OCI-LY3 (cell line): ENCODE measurements around the gene MAP3K6.

ENCODE experiments used
- H2AFZ ChIP-seq: fragments of 200-600, 300-600 bp; shearing (Covaris generic); 2 replicates; pipeline ENCODE4 v1.6.0; 2014; ENCODE audit warnings: antibody characterized with exemption, low read depth, low read length
- H3K27ac ChIP-seq: fragments of 200-600, 300-600 bp; sonication (generic); 2 replicates; pipeline ENCODE4 v1.5.1; 2014; ENCODE audit warnings: mild to moderate bottlenecking, low read length, moderate library complexity, mixed read lengths
- H3K27me3 ChIP-seq: fragments of 200-600, 300-600 bp; sonication (generic); 2 replicates; pipeline ENCODE4 v1.6.1; 2014; ENCODE audit warnings: low read depth, low read length, mixed read lengths
- H3K36me3 ChIP-seq: fragments of 200-600, 300-600 bp; sonication (generic); replicated peaks from 2 replicates; pipeline ENCODE3; 2014; ENCODE audit warnings: low read depth, low read length, mixed read lengths
- H3K4me1 ChIP-seq: fragments of 300-600, 200-600 bp; sonication (generic); 2 replicates; pipeline ENCODE4 v1.6.1; 2014; ENCODE audit warnings: low read length, mixed read lengths
- H3K4me2 ChIP-seq: fragments of 200-600, 300-600 bp; sonication (generic); 2 replicates; pipeline ENCODE4 v1.6.1; 2014; ENCODE audit warnings: low read length, mixed read lengths
- H3K4me3 ChIP-seq: fragments of 300-600, 200-600 bp; sonication (generic); 2 replicates; pipeline ENCODE4 v1.5.1; 2014; ENCODE audit warnings: antibody characterized with exemption, mild to moderate bottlenecking, low read length, moderate library complexity
- H3K79me2 ChIP-seq: fragments of 300-600, 200-600 bp; shearing (Covaris generic); 2 replicates; pipeline ENCODE4 v1.6.1; 2014; ENCODE audit warnings: mild to moderate bottlenecking, low read length, mixed read lengths
- H3K9ac ChIP-seq: fragments of 300-600, 200-600 bp; shearing (Covaris generic); 2 replicates; pipeline ENCODE4 v1.6.0; 2014; ENCODE audit warnings: mild to moderate bottlenecking, low read length, moderate library complexity
- H3K9me3 ChIP-seq: fragments of 200-600, 300-600 bp; shearing (Covaris generic); 2 replicates; pipeline ENCODE4 v1.6.1; 2014; ENCODE audit warnings: low read length, mixed read lengths; ENCODE audit not compliant: insufficient read depth
- H4K20me1 ChIP-seq: fragments of 200-600, 300-600 bp; sonication (generic); 2 replicates; pipeline ENCODE4 v1.6.1; 2016; ENCODE audit warnings: low read length, mixed read lengths; ENCODE audit not compliant: insufficient read depth
- EZH2phosphoT487 ChIP-seq: fragments of 200-600 bp; shearing (Covaris generic); IDR thresholded peaks from 2 replicates; pipeline ENCODE4 v1.6.1; 2018; ENCODE audit warnings: antibody characterized with exemption, mixed run types, low read depth
- TF ChIP-seq, protein P1 (sequence below): fragments of 200-600, 300-600 bp; sonication (generic); IDR thresholded peaks from 2 replicates; pipeline ENCODE4 v1.5.1; 2014; ENCODE audit warnings: antibody characterized with exemption, low read length, low read depth

The MAP3K6 gene

DNA sequence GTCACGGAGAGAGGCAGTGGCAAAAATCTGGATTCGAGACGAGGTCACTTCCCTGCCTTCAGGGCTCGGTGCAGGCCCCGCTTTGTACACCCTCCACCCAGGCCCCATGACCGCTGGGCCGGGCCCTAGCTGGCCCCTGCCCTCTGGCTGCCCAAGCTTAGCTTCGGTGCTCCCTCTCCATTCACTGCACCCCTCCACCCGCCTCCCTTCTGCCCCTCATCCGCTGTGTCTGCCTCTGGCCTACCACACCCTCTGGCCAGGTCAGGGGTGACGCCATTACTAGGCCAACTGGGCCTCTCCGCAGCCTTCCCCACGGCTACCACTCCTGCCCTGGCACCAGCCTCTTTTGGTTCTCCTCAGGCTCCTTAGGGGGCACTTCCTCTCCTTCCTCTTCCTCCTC is 16.9 kb upstream of the MAP3K6 start:
- no peaks in the 10 kb centered on the region for H3K79me2 ChIP-seq
- no peak overlapping the region for H3K9ac ChIP-seq
- H3K4me3 ChIP-seq, result no peak overlapping the region
- H3K4me1 ChIP-seq, result peaks cover 6% of the 10 kb centered on the region
- no peaks in the 10 kb centered on the region for H3K9me3 ChIP-seq
- no peaks in the 10 kb centered on the region for H4K20me1 ChIP-seq
- H2AFZ ChIP-seq, result no peak overlapping the region
- TF ChIP-seq, protein P1, sequence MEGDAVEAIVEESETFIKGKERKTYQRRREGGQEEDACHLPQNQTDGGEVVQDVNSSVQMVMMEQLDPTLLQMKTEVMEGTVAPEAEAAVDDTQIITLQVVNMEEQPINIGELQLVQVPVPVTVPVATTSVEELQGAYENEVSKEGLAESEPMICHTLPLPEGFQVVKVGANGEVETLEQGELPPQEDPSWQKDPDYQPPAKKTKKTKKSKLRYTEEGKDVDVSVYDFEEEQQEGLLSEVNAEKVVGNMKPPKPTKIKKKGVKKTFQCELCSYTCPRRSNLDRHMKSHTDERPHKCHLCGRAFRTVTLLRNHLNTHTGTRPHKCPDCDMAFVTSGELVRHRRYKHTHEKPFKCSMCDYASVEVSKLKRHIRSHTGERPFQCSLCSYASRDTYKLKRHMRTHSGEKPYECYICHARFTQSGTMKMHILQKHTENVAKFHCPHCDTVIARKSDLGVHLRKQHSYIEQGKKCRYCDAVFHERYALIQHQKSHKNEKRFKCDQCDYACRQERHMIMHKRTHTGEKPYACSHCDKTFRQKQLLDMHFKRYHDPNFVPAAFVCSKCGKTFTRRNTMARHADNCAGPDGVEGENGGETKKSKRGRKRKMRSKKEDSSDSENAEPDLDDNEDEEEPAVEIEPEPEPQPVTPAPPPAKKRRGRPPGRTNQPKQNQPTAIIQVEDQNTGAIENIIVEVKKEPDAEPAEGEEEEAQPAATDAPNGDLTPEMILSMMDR, result no peak
- TF ChIP-seq EZH2phosphoT487, result no peak
- no peaks in the 10 kb centered on the region for H3K36me3 ChIP-seq
- H3K27me3 ChIP-seq, result no peaks in the 10 kb centered on the region
- no peak overlapping the region for H3K27ac ChIP-seq
- H3K4me2 ChIP-seq, result no peak overlapping the region

DNA sequence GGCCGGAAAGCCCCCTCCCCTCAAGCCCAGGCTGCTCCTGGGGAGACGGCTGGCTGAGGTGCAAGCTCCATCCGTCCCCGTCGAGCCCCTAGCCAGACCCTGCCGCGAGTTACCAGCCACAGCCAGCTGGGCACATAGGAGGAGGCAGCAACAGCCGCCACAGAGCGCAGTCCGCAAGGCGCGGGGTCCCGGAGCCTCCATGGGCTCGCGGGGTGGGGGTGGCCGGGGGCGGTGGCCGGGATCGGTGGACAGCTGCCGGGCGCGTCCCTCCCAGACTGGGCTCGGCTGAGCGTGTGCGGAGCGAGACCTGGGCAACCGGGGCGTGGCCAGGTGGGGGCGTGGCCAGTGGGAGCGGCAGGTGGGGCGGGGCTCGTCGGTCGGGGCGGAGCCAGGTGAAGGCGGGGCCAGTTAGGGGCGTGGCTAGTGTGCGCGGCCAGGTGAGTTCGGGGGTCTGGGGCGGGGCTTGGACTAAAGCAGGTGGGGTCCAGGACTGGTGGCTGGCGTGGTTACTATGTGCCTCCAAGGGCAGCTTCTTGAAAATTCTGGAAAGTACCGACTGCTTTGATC is 16.4 kb upstream of the MAP3K6 start, which contains the start of gene CD164L2:
TSS of gene CD164L2 (minus strand) at position 295 of the 567 bp plus-strand sequence. CDS start at position 201, 94 bp downstream.
- no peak for TF ChIP-seq EZH2phosphoT487
- TF ChIP-seq, protein P1, result no peak
- Histone ChIP-seq H3K9ac (no peak within 1 kb of the TSS), H3K36me3 (no peaks in the 10 kb centered on the region), H3K4me3 (no peak within 1 kb of the TSS), H3K27ac (no peak within 1 kb of the TSS), H2AFZ (no peak within 1 kb of the TSS), H3K79me2 (no peaks in the 10 kb centered on the region), H4K20me1 (no peaks in the 10 kb centered on the region), H3K9me3 (no peaks in the 10 kb centered on the region), H3K27me3 (no peaks in the 10 kb centered on the region), H3K4me2 (no peak within 1 kb of the TSS), H3K4me1 (peaks cover 6% of the 10 kb centered on the region)

DNA sequence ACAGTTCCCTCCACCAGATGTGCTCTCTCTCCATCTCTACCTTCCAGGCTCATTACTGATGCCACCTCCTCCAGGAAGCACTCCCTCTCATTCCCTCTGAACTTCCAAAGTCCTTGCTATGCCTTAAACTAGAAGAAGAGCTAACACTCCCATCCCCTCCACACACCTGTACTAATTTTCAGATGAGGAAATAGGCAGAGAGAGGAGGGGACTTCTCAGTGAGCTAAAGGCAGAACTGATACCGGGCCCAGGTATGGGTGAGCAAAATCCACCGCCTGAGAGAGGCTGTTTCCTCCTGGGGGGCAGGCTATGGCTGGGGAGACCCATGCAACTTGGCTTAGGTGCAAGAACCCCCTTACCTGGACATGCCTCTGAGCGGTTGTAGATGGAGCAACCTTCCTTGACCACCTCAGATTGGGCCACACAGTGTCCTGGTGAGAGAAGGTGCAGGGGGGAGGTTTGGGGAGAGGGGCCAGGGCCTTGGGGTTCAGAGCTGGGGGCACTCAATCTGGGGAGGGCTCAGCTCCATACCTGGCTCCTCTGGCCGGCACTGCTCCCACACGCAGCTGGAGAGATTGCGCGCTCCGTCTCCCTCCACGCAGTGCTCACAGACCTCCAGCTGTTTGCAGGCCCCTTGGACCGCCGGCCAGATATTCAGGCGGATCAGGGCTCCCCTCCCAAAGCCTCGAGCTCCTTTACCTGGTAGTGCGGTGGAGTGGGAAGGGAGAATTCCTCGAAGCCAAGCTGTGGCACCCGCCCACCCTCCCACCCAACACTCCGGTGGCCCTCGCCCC is 15.4 kb upstream of the MAP3K6 start:
- H4K20me1 ChIP-seq, result no peaks in the 10 kb centered on the region

More for the DNA sequence above, 15.4 kb upstream of the MAP3K6 start:
- TF ChIP-seq, protein P1, result no peak
- TF ChIP-seq EZH2phosphoT487, result no peak
- Histone ChIP-seq H3K27ac (no peak overlapping the region), H2AFZ (no peak overlapping the region), H3K36me3 (no peaks in the 10 kb centered on the region), H3K4me3 (no peak overlapping the region), H3K9me3 (no peaks in the 10 kb centered on the region), H3K79me2 (no peaks in the 10 kb centered on the region), H3K9ac (no peak overlapping the region), H3K4me1 (peaks cover 6% of the 10 kb centered on the region), H3K4me2 (no peak overlapping the region), H3K27me3 (no peaks in the 10 kb centered on the region)
